HG03460 (cell line): Measurements from ENCODE around the gene ZNF185.

Experiments
- ATAC-seq: cut with Tn5 transposase; IDR thresholded peaks from one replicate; pipeline ENCODE4 v1.9.1; 2021; ENCODE audit not compliant: unreplicated experiment

Gene ZNF185

GRCh38 chrX:152946681-152947080 lies 48.8 kb downstream of the ZNF185 start:
- ATAC-seq, result no peak
